ENCODE data around the gene CHCT1. TPM values are rescaled to one million over a fixed set of nuclear protein-coding genes. Genes with fewer than 3 reads are reported as not detected.

Gene CHCT1
- total RNA-seq, 4 donors from 2014 or later: not detected

- H3K4me1 ChIP-seq: no peaks in the 10 kb centered on the region
- TF ChIP-seq CTCF (IDR thresholded peaks at IDR 0.05): no peak
- no peak for TF ChIP-seq POLR2A (IDR thresholded peaks at IDR 0.05)
- H3K9me3 ChIP-seq: no peaks in the 10 kb centered on the region
- no peak overlapping the region for H3K4me3 ChIP-seq
- H3K27ac ChIP-seq: no peak overlapping the region
- H3K27me3 ChIP-seq: no peaks in the 10 kb centered on the region
- intact Hi-C loops (cut with DNase I; ENCODE audit: low total_unique reads): no loop called here
- H3K36me3 ChIP-seq: no peaks in the 10 kb centered on the region
- no peak for DNase-seq
These were observed 35.9 kb upstream of the CHCT1 start for GRCh38 chr17:60386147-60387058.

GRCh38 chr17:60387666-60388065 is 34.6 kb upstream of the CHCT1 start:
- H3K36me3 ChIP-seq: no peaks in the 10 kb centered on the region
- no peaks in the 10 kb centered on the region for H3K4me1 ChIP-seq
- intact Hi-C loops (cut with DNase I; ENCODE audit: low total_unique reads): no loop called here
- H3K27me3 ChIP-seq: no peaks in the 10 kb centered on the region
- TF ChIP-seq CTCF (IDR thresholded peaks at IDR 0.05): no peak
- no peak for TF ChIP-seq POLR2A (IDR thresholded peaks at IDR 0.05)
- no peaks in the 10 kb centered on the region for H3K9me3 ChIP-seq
- H3K27ac ChIP-seq: no peak overlapping the region
- DNase-seq: no peak
- no peak overlapping the region for H3K4me3 ChIP-seq

- Histone ChIP-seq H3K27me3 (no peaks in the 10 kb centered on the region), H3K9me3 (no peaks in the 10 kb centered on the region), H3K4me3 (no peak overlapping the region), H3K27ac (no peak overlapping the region), H3K36me3 (no peaks in the 10 kb centered on the region), H3K4me1 (no peaks in the 10 kb centered on the region)
- DNase-seq: no peak
- no peak for TF ChIP-seq CTCF (IDR thresholded peaks at IDR 0.05)
- TF ChIP-seq POLR2A (IDR thresholded peaks at IDR 0.05): no peak
- intact Hi-C loops (cut with DNase I; ENCODE audit: low total_unique reads): no loop called here
These were observed 33.5 kb upstream of the CHCT1 start for GRCh38 chr17:60388742-60389141.

GRCh38 chr17:60390186-60390585 is 32.1 kb upstream of the CHCT1 start:
- TF ChIP-seq CTCF (IDR thresholded peaks at IDR 0.05) (no peak), POLR2A (IDR thresholded peaks at IDR 0.05) (no peak)
- no peaks in the 10 kb centered on the region for H3K4me1 ChIP-seq
- peak overlapping the region in 1 of 2 donors; percentile 96 for H3K27ac ChIP-seq
- no peaks in the 10 kb centered on the region for H3K9me3 ChIP-seq
- intact Hi-C loops (cut with DNase I; ENCODE audit: low total_unique reads): no loop called here
- DNase-seq: no peak
- no peaks in the 10 kb centered on the region for H3K36me3 ChIP-seq
- no peaks in the 10 kb centered on the region for H3K27me3 ChIP-seq
- H3K4me3 ChIP-seq: peak overlapping the region in 1 of 2 donors; percentile 88

GRCh38 chr17:60390925-60391470 is 31.3 kb upstream of the CHCT1 start:
- H3K36me3 ChIP-seq: no peaks in the 10 kb centered on the region
- no peaks in the 10 kb centered on the region for H3K9me3 ChIP-seq
- DNase-seq: peak in 1 of 2 donors; percentile 14
- no peak for TF ChIP-seq POLR2A (IDR thresholded peaks at IDR 0.05)
- no peak for TF ChIP-seq CTCF (IDR thresholded peaks at IDR 0.05)
- H3K27me3 ChIP-seq: no peaks in the 10 kb centered on the region
- H3K4me1 ChIP-seq: no peaks in the 10 kb centered on the region
- intact Hi-C loops (cut with DNase I; ENCODE audit: low total_unique reads): no loop called here
- peak overlapping the region; percentile 88 to 93 for H3K4me3 ChIP-seq
- peak overlapping the region; percentile 89 to 96 for H3K27ac ChIP-seq
